Spleen (tissue), 7 donors: ENCODE data around the gene TMEM164.

Source experiments
- CTCF ChIP-seq, 11 experiments: fragments of 200-600 bp in 7 of 11; fragments of 450-650 bp in 4 of 11; sonication (generic) in 4 of 11; IDR thresholded peaks in 8 of 11; conservative IDR thresholded peaks in 3 of 11; 1 replicate in 7 of 11; 2 replicates in 4 of 11; pipeline versions ENCODE4 v1.4.0 to v1.8.0; 2016 to 2021; ENCODE audit warnings: antibody characterized with exemption in 11 of 11, inconsistent platforms in 4 of 11, mild to moderate bottlenecking in 1 of 11
- POLR2A ChIP-seq, 3 donors: fragments of 450-650 bp; IDR thresholded peaks; one replicate each; pipeline ENCODE4 v1.5.1; 2017; ENCODE audit warnings: antibody characterized with exemption in 3 of 3, mild to moderate bottlenecking in 1 of 3
- POLR2AphosphoS5 ChIP-seq, 3 donors: sonication (generic); formaldehyde crosslinking; IDR thresholded peaks; one replicate each; pipeline ENCODE4 v1.5.1; 2017; ENCODE audit warnings: antibody characterized with exemption in 3 of 3
- donor health status: DM: no; HTN: no; CAD: no; lungs with moderate emphysema.
- donor health status: DM: no; HTN: no; CAD: no.
- donor health status: DM: no; HTN: no; CAD: no.

GRCh38 chrX:110013968-110014367 is 11.1 kb downstream of the TMEM164 start:
- TF ChIP-seq CTCF (IDR thresholded peaks at IDR 0.05 in 8 of 11, conservative IDR thresholded peaks at IDR 0.05 in 3 of 11), result no peak
- no peak for TF ChIP-seq POLR2AphosphoS5 (IDR thresholded peaks at IDR 0.05)
- no peak for TF ChIP-seq POLR2A (IDR thresholded peaks at IDR 0.05)
